Right ventricle myocardium inferior (tissue), 1 donor: Measurements from ENCODE around the gene NLN. TPM values are rescaled to one million over a fixed set of nuclear protein-coding genes. Genes with fewer than 3 reads are reported as not detected.

Experiments
- total RNA-seq: library from RNA; stranded (reverse); fragmentation: NEBNext Ultra II Directional; extraction: Animal tissue kit (Norgen Biotek cat#: 25700); gene quantifications from one replicate; pipeline ENCODE4 v1.2.1, GENCODE V29; 2021
- donor health status: DM: no; HTN: yes; CAD: no; lungs with severe emphysema.

The NLN gene
- total RNA-seq, 1 donor from 2014 or later, result 16.5 TPM

Other genes starting within 250 kb of the NLN start
- gene ADAMTS6, start 240.3 kb upstream of the NLN start, total RNA-seq, result 0.73 TPM
- gene CENPK, start 159.0 kb upstream of the NLN start, total RNA-seq, result 2.0 TPM
- 17.6 TPM for gene PPWD1, start 158.9 kb upstream of the NLN start, total RNA-seq
- gene TRIM23, start 97.9 kb upstream of the NLN start, total RNA-seq, result 18.1 TPM
- 1.7 TPM for gene SHLD3, start 97.2 kb upstream of the NLN start, total RNA-seq
- 18.2 TPM for gene TRAPPC13, start 97.2 kb upstream of the NLN start, total RNA-seq
- gene SGTB, start 96 bp upstream of the NLN start, total RNA-seq, result 4.3 TPM
- gene ERBIN, start 204.4 kb downstream of the NLN start, total RNA-seq, result 30.5 TPM